GM13976 (cell line): Measurements from ENCODE around the gene ARMCX1.
A peak's percentile ranks its signal among the peaks of the same experiment; 100 is the strongest.
"Not testable (repeated sequence)": the region's sequence is repeated elsewhere in the genome, so short reads cannot be mapped to it uniquely, and the experiment has no call there.

Source experiments
- DNase-seq: peaks from one replicate; pipeline ENCODE4 v3.0.0; 2012; ENCODE audit warnings: low spot score
- in situ Hi-C: fragments of 300-500 bp; cut with MboI; formaldehyde crosslinking; loops from one replicate; pipeline ENCODE4 v1.12.0; 2022; ENCODE audit warnings: low sequenced_read_pairs, mixed read lengths, inconsistent platforms; ENCODE audit not compliant: unreplicated experiment
- TF ChIP-seq, protein P1 (sequence below): IDR thresholded peaks from 2 replicates; pipeline ENCODE4 v1.5.1; 2012; ENCODE audit warnings: borderline replicate concordance, mild to moderate bottlenecking; ENCODE audit not compliant: insufficient read depth; ENCODE audit errors: extremely low read depth, missing control alignments, control extremely low read depth

ARMCX1 gene

GRCh38 chrX:101551380-101551767 is 1.0 kb downstream of the ARMCX1 start:
- no peak for DNase-seq
- in situ Hi-C loops = no loop called here
- TF ChIP-seq, protein P1, sequence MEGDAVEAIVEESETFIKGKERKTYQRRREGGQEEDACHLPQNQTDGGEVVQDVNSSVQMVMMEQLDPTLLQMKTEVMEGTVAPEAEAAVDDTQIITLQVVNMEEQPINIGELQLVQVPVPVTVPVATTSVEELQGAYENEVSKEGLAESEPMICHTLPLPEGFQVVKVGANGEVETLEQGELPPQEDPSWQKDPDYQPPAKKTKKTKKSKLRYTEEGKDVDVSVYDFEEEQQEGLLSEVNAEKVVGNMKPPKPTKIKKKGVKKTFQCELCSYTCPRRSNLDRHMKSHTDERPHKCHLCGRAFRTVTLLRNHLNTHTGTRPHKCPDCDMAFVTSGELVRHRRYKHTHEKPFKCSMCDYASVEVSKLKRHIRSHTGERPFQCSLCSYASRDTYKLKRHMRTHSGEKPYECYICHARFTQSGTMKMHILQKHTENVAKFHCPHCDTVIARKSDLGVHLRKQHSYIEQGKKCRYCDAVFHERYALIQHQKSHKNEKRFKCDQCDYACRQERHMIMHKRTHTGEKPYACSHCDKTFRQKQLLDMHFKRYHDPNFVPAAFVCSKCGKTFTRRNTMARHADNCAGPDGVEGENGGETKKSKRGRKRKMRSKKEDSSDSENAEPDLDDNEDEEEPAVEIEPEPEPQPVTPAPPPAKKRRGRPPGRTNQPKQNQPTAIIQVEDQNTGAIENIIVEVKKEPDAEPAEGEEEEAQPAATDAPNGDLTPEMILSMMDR = no peak

DNA sequence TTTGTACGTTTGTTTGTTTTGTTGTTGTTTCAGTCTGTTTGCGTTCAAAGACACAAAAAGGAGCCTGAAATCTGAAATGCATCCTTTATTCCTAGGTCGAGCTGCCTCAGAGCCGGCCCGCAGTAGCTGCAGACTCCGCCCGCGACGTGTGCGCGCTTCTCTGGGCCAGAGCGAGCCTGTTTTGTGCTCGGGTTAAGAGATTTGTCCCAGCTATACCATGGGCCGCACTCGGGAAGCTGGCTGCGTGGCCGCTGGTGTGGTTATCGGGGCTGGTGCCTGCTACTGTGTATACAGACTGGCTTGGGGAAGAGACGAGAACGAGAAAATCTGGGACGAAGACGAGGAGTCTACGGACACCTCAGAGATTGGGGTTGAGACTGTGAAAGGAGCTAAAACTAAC is 2.4 kb downstream of the ARMCX1 start:
- in situ Hi-C loops = no loop called here
- TF ChIP-seq, protein P1 = no peak
- no peak for DNase-seq

GRCh38 chrX:101564651-101565050 is 14.3 kb downstream of the ARMCX1 start:
- no peak for DNase-seq
- in situ Hi-C loops = no loop called here
- TF ChIP-seq, protein P1 = no peak

- peak; percentile 69 for DNase-seq
- TF ChIP-seq, protein P1 = peak; percentile 32
- in situ Hi-C loops = no loop called here
Measured at GRCh38 chrX:101595739-101596419, 45.5 kb downstream of the ARMCX1 start.

DNA sequence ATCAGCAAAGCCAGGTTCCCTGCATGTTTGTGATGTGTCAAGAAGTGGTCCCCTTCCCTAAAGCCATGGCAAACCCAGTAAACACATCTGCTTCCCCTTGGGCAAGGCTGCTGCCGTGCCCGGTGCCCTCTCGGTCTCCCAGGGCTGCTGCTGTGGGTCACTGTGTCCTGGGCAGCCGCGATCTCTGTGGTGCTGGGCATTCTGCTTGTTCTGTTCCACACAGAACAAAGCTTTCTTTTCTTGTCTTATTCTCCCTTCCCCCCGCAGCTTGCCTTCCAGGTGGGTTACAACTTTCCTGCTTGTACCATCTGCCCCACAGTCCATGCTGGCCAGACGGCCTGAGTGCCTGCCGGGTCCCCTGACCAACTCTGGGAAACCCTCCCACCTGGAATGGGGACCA is 49.2 kb downstream of the ARMCX1 start:
- in situ Hi-C loops, DNase-seq: not testable (repeated sequence)

DNA sequence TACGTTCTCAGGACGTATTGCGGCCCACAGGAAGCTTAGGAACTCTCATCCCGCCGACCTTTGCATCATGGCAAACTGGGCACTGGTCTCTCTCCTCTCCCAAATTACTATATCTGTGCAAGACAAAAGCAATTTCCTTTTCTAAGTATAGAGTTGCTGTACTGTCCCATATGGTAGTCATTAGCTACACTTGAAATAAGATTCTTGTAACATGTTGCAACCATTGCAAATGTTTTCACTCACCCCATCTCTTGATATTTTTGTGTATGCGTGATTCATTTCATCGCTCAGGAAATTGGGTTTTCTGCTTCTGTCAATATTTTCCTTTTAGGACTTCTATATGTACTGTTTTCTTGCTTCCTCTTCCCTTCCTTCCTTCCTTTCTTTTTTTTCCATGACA is 51.7 kb downstream of the ARMCX1 start:
- DNase-seq = no peak
- in situ Hi-C loops = no loop called here
- TF ChIP-seq, protein P1 = no peak
